HK-2 (cell line): ENCODE data around the gene GALNT2.

Experiments used
- DNase-seq: peaks from one replicate; pipeline ENCODE4 v3.0.0-alpha.2; 2018; ENCODE audit not compliant: unreplicated experiment

The GALNT2 gene

GRCh38 chr1:230066466-230067404 is at the start of gene GALNT2:
Gene GALNT2 (plus strand): TSS chr1:230067238. CDS start chr1:230067281, 43 bp downstream.
- DNase-seq, result peak; percentile 91

GRCh38 chr1:230020451-230020850 is 46.6 kb upstream of the GALNT2 start:
- no peak for DNase-seq

- DNase-seq, result no peak
These were observed 44.2 kb upstream of the GALNT2 start for GRCh38 chr1:230022666-230023380.

- no peak for DNase-seq
These were observed 41.4 kb upstream of the GALNT2 start for GRCh38 chr1:230025686-230026085.

- no peak for DNase-seq
These were observed 40.9 kb upstream of the GALNT2 start for GRCh38 chr1:230026139-230026538.

- DNase-seq, result no peak
These were observed 40.5 kb upstream of the GALNT2 start for GRCh38 chr1:230026572-230026971.

- no peak for DNase-seq
These were observed 38.3 kb upstream of the GALNT2 start for GRCh38 chr1:230028602-230029223.

- no peak for DNase-seq
These were observed 37.6 kb upstream of the GALNT2 start for GRCh38 chr1:230029244-230029941.

- no peak for DNase-seq
These were observed 36.8 kb upstream of the GALNT2 start for GRCh38 chr1:230030122-230030821.

- DNase-seq, result no peak
These were observed 35.9 kb upstream of the GALNT2 start for GRCh38 chr1:230031131-230031530.

- no peak for DNase-seq
These were observed 34.3 kb upstream of the GALNT2 start for GRCh38 chr1:230032516-230033281.

GRCh38 chr1:230037261-230037660 is 29.8 kb upstream of the GALNT2 start:
- no peak for DNase-seq

GRCh38 chr1:230040440-230040839 is 26.6 kb upstream of the GALNT2 start:
- no peak for DNase-seq

- DNase-seq, result no peak
These were observed 24.0 kb upstream of the GALNT2 start for GRCh38 chr1:230043081-230043480.

- DNase-seq, result no peak
These were observed 22.3 kb upstream of the GALNT2 start for GRCh38 chr1:230044729-230045128.

- peak; percentile 14 for DNase-seq
These were observed 19.7 kb upstream of the GALNT2 start for GRCh38 chr1:230047114-230047865.

GRCh38 chr1:230048322-230048721 is 18.7 kb upstream of the GALNT2 start:
- no peak for DNase-seq

GRCh38 chr1:230048922-230049321 is 18.1 kb upstream of the GALNT2 start:
- no peak for DNase-seq

- DNase-seq, result no peak
These were observed 17.3 kb upstream of the GALNT2 start for GRCh38 chr1:230049731-230050130.
